Epidermal melanocyte (primary cell): ENCODE measurements around the gene ZNF319.

Experiments used
- DNase-seq: peaks from one replicate; pipeline ENCODE4 v3.0.0; 2011; ENCODE audit warnings: low spot score; ENCODE audit not compliant: insufficient read length

ZNF319 gene

GRCh38 chr16:57999971-58000705 is at the start of gene ZNF319:
TSS of gene ZNF319 (minus strand) at chr16:58000672. CDS start at chr16:57998265, 2,407 bp downstream.
- no peak for DNase-seq

DNA sequence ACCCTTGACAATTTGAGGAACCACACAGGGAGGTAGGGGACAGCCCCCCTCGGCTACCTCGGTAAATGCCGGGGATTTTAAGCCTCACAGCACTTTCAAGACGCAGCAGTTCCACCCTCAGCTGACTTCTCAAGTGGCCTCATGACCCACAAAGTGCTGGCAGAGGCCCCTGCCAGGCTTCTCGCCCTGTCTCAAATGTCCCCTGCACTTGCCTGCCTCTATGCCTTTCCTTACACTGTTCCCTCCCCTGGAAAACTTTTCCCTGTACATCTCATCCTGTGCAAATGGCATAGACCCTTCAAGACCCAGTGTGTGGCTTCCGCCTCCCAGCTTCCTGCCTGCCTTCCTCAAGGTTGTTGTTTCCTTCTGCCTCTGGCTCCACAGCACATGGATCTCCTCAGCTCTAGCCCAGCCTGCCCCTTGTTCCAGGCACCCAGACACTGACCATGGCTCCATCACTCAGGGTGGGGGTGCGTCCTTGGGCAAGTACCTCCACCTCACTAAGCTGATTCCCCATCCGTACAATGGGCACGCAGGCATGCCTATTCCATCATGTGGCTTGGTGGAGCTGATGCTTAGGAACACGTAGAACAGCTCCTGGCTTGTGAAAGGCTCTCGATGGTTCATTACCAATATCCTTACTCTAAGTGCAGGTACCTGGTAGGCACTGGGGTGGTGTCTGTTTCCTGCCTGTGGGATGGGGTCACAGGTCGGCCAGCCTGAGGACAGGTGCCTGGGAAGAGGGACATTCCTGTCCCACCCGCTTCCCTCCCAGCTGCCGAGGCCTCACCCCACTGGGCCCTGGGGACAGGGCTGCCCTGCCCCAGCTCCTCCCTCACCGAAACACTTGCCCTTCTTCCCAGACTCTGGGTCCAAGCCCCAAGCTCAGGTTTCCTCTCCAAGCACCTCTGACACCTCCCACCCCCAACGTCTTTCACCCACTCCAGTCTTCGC is 49.0 kb upstream of the ZNF319 start:
- no peak for DNase-seq

GRCh38 chr16:58048494-58049231 is 48.2 kb upstream of the ZNF319 start:
- no peak for DNase-seq

- no peak for DNase-seq
Measured at GRCh38 chr16:58047557-58048348, 47.3 kb upstream of the ZNF319 start.

GRCh38 chr16:58046936-58047335 is 46.5 kb upstream of the ZNF319 start:
- no peak for DNase-seq

DNA sequence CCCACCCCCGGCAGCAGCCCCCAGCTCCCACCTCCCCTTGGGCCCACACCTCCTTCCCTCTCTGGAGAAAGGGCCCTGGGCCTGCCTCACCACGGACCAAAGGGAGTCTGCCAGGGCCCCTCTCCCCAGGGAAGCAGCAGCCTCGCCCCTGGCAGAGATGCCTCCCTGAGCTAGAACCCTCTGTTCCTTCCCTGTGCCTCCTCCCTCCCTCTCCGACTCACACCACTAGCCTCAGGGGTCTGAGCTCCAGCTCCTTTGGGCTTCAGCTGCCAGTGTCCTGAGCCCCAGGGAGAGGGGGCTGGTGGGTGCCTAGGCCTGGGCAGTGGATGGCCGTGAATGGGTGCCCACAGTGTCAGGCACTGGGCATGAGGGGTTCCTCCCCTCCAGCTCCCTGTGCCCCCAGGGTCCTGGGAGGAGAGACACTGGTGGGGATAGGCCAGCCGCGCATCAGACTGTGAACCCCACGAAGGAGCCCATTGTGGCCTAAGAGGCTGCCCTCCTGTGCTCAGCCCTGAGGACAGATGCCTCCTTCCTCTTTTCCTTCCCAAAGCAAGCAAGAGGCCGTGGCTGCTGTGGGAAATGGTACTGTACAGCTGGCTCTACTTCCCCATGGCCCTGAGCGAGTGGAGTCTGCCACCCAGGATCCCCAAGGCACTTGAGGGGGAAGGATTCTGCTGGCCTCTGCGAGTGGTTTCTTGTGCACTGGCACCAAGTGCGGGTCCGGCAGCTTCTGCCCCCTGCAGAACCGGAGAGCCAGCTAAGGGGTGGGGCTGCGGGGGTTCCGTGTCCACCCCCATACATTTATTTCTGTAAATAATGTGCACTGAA is 45.8 kb upstream of the ZNF319 start:
- DNase-seq = no peak

GRCh38 chr16:58045096-58045495 is 44.6 kb upstream of the ZNF319 start:
- DNase-seq = no peak

DNA sequence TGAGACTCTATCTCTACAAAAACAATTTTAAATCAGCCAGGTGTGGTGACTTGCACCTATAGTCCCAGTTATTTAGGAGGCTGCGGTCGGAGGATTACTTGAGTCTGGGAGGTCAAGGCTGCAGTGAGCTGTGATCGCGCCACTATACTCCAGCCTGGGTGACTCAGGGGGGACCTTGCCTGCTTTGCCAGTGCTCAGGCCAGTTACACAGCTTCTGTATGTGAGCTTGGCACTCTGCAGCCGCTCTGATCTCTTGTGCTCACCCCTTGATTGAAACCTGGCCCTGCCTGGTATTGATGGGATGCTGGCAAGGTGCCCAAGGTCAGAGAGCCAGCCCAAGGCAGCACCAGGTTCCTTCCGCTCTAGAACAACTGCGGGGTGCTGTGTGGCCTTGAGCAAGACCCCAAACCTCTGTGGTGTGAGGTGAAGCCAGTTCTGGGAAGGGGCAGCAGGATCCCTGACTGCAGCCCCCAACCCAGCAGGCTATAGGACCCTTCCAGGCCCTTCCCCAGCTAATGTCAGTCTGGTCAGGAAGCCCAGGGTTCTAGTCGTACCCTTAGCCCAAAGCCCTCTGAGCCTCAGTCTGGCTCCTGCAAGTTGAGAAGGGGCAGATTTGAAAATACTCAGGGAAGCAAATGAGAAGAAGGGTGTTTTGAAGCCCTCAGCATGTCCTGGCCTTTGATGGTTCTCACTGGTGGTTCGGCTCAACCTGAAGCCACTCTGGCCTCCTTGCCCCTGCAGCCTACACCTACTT is 44.0 kb upstream of the ZNF319 start:
- DNase-seq = no peak

GRCh38 chr16:58043571-58044155 is 43.2 kb upstream of the ZNF319 start:
- no peak for DNase-seq

DNA sequence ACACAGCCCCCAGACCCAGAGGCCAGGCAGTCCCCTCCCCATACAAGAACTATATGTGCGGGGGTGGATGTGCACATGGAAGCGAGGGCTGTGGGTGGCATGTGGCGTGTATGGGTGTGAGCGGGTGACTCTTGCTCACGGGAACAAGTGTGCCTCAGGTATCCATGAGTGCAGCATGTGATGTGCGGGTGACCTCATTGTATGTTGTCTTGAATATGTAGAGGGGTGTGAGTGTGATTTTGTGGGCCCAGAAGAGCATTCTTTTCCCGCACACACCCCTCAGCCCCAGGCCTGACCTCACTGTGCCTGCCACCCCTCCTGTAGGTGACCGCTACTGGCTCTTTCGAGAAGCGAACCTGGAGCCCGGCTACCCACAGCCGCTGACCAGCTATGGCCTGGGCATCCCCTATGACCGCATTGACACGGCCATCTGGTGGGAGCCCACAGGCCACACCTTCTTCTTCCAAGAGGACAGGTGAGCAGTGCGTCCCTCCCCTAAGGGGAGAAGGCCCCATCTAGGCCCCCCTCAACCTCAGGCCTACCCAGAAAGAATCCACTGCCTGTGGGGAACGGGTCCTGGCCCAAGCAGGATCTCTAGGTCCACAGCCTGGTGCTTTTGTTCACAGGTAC is 42.5 kb upstream of the ZNF319 start:
- DNase-seq = no peak

DNA sequence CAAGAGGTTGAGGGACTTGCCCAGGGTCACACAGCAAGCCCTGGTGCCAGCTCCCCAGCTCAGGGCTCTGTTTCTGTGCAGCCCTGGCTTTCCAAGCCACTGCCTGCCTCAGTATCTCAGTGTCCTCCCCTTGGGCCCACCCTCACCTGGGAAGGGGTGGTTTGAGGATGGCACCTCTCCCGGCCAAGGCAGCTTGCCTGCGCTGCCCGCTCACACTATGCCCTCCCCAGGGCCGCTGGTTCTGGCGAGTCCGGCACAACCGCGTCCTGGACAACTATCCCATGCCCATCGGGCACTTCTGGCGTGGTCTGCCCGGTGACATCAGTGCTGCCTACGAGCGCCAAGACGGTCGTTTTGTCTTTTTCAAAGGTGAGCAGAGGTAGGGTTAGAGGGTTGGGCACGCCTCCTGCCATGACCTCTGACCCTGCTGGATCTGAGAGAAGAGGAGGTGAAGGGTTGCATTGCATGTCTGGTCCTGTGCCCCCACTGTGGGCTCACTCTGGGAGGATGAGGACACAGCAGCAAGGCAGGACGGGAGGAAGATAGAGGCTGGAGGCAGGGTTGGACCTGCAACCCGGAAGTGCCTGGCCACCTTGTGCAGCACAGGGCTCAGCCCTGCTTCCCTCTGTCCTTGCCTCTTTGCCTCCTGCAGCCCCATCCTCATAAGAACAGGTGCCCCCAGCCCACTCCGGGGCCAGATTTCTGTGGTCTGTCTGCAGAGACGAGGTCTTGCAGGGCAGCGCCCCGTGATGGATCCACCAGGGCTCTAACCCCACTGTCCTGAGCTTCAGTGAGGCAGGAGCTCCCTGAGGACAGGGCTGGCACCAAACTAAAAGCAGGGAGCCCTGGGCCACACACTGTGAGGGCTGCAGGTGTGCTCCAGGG is 41.8 kb upstream of the ZNF319 start:
- DNase-seq = no peak

- DNase-seq = no peak
Measured at GRCh38 chr16:58041628-58041955, 41.1 kb upstream of the ZNF319 start.

GRCh38 chr16:58040945-58041627 is 40.6 kb upstream of the ZNF319 start:
- no peak for DNase-seq

GRCh38 chr16:58040496-58040846 is 40.0 kb upstream of the ZNF319 start:
- DNase-seq = no peak

GRCh38 chr16:58039829-58040495 is 39.5 kb upstream of the ZNF319 start:
- DNase-seq = no peak

DNA sequence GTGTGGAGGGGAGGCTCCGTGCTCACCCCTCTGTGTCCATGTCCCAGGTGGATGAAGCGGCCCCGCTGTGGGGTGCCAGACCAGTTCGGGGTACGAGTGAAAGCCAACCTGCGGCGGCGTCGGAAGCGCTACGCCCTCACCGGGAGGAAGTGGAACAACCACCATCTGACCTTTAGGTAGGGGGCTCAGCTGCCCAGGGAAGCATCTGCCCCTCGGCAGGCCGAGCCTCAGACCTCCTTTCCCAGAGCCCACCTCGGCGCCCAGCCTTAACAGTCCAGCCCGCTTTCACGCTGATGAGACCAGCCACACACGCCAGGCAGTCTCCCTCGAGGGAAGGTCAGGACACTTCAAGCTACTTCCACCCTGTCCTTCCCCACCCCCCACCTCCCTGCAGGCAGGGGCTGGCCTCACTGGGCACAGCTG is 37.8 kb upstream of the ZNF319 start:
- no peak for DNase-seq
